NB4 (cell line): ENCODE results near the gene ASIC3.
A peak's percentile ranks its signal among the peaks of the same experiment; 100 is the strongest.

Experiments used
- DNase-seq: peaks from one replicate; pipeline ENCODE4 v3.0.0; 2010; ENCODE audit warnings: low read depth
- H3K4me3 ChIP-seq: one replicate; pipeline ENCODE4 v1.5.1; 2011; ENCODE audit warnings: mild to moderate bottlenecking, low read depth, low read length, moderate library complexity
- MYC ChIP-seq: IDR thresholded peaks from 2 replicates; pipeline ENCODE4 v1.6.1; 2011; ENCODE audit warnings: low read depth, low read length
- POLR2A ChIP-seq: IDR thresholded peaks from 2 replicates; pipeline ENCODE4 v1.6.1; 2011; ENCODE audit warnings: mild to moderate bottlenecking; ENCODE audit not compliant: insufficient read length; ENCODE audit errors: extremely low read depth
- TF ChIP-seq, protein P1 (sequence below): IDR thresholded peaks from 2 replicates; pipeline ENCODE4 v1.6.1; 2011; ENCODE audit warnings: low read depth, low read length
- TF ChIP-seq, protein P2 (sequence below): IDR thresholded peaks from one replicate; pipeline ENCODE4 v1.5.1; 2012; ENCODE audit warnings: low read depth, low read length

ASIC3 gene

DNA sequence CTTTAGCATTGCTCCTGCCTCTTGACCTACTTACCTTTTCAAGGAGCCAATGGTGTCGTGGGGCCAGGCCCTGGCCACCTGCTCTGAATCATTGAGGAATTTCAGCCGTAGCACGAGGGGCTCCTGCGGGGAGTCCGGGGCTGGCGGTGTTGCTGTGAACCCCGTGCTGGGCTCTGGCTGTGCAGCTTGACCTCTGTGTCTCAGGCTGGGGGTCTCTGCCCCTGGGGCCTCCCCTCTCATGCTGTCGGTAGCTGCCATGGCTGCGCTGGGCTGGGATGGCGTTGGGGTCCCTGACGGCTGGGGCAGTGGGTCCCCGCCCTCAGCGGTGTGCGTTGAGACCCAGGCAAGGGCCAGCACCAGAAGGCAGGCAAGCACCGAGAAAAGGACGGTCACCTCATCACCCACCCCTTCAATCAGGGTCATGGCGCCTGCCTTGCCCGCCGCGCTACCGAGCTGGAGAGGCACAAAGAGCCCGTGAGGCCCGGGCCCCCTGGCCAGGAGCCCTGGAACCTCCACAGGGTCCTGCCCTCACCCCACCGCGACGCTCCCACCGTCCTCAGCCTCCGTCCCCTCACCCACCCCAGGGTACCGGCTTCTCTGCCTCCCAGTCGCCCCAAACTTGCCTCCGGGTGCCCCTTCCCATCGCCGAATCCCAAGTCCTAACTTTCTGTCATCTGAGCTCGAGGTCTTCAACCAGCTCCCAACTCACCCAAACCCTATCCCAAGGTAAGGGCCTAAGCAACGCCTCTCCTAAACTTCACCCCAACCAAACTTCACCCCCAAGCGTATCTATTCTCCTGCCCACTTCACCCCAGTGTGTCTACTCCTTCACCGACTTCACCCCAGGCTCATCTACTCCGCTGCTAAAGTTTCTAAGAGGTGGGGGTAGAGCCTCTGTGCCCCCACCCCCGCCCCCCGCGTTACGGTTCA lies 34.1 kb downstream of the ASIC3 start:
- no peak for DNase-seq
- peak overlapping the region; percentile 60 for H3K4me3 ChIP-seq
- TF ChIP-seq MYC (no peak), POLR2A (no peak)
- TF ChIP-seq, protein P1, sequence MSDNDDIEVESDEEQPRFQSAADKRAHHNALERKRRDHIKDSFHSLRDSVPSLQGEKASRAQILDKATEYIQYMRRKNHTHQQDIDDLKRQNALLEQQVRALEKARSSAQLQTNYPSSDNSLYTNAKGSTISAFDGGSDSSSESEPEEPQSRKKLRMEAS: no peak
- TF ChIP-seq, protein P2, sequence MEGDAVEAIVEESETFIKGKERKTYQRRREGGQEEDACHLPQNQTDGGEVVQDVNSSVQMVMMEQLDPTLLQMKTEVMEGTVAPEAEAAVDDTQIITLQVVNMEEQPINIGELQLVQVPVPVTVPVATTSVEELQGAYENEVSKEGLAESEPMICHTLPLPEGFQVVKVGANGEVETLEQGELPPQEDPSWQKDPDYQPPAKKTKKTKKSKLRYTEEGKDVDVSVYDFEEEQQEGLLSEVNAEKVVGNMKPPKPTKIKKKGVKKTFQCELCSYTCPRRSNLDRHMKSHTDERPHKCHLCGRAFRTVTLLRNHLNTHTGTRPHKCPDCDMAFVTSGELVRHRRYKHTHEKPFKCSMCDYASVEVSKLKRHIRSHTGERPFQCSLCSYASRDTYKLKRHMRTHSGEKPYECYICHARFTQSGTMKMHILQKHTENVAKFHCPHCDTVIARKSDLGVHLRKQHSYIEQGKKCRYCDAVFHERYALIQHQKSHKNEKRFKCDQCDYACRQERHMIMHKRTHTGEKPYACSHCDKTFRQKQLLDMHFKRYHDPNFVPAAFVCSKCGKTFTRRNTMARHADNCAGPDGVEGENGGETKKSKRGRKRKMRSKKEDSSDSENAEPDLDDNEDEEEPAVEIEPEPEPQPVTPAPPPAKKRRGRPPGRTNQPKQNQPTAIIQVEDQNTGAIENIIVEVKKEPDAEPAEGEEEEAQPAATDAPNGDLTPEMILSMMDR: no peak

DNA sequence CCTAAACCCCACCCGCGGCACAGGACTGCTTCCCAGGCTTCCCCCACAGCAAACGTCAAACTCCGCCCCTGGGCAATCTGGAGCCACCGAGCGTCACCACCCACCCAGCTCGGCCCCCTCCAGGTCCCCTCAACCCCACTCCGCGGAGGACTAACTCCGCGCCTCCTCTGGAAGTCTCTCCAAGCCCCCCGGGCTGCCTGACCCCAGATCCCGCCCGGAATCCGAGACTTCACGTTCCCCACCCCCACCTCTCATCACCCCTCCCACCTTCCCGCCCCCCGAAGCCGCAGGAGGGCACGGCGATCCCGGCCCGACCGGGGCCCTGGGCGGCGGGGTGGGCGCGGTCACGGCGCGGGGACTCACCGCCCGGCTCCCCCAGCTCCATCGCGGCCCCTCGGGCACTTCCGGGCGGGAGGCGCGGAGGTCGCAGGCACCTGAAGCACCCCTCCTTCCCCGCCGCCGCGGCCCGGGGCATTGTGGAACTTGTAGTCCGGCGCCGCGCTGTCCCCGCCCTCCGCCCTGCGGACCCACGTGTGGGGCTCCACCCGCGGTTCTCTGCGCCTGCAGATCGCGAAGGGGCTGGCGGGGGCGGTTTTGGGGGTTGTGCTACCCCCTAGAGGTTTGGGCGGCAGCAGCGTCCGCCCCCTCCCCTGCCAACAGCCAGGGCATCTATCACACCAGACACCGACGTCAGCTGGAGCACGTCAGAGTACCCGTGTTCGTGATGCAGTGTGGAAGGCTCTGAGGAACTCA lies 34.9 kb downstream of the ASIC3 start, which contains the start of gene TMUB1:
Gene TMUB1 (minus strand): TSS at position 423 of the 753 bp plus-strand sequence. CDS start 930 bp downstream, outside the sequence.
- TF ChIP-seq, protein P1: peak; percentile 76
- TF ChIP-seq MYC (peak; percentile 72), POLR2A (peak; percentile 20)
- TF ChIP-seq, protein P2: no peak
- DNase-seq: peak; percentile 84

DNA sequence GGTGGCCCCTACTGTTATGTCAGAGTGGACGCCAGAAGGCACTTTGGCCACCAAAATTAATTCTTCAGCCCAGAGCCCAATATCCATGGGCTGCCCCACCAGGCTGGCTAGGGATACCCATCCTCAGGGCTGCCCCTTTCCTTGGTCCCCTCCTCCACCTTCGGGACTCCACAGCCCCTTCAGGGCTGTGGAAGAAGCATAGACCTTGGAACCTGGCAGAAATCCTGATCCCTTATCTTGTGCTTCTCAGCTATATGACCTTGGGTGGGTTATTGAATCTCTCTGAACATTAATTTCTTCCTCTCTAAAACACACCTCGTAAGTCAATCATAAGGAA lies 35.5 kb downstream of the ASIC3 start:
- DNase-seq: no peak
- peak overlapping the region; percentile 60 for H3K4me3 ChIP-seq
- TF ChIP-seq, protein P1: no peak
- TF ChIP-seq, protein P2: no peak
- TF ChIP-seq MYC (no peak), POLR2A (no peak)

More for the DNA sequence above, 34.9 kb downstream of the ASIC3 start, which contains the start of gene TMUB1:
- peak within 1 kb of the TSS; percentile 60 for H3K4me3 ChIP-seq

DNA sequence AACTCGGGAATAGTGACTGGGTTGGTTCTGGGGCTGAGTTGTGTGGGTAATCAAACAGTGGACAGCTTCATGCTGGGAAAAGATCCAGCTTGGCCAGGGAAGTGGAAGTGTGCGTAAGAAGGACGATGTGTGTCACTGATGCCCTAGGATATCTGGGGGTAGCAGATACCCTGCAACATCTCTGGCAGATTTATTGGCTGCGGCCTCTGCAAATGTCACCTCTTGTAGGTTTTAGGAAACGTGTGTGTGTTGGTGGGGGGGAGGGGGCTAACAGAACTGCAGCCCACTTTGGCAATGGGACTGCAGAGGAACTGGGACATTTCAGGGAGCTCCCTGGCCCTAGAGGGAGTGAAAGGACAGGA lies 37.0 kb downstream of the ASIC3 start:
- DNase-seq: no peak
- TF ChIP-seq, protein P1: no peak
- no peak for TF ChIP-seq POLR2A
- H3K4me3 ChIP-seq: peak overlapping the region; percentile 50

DNA sequence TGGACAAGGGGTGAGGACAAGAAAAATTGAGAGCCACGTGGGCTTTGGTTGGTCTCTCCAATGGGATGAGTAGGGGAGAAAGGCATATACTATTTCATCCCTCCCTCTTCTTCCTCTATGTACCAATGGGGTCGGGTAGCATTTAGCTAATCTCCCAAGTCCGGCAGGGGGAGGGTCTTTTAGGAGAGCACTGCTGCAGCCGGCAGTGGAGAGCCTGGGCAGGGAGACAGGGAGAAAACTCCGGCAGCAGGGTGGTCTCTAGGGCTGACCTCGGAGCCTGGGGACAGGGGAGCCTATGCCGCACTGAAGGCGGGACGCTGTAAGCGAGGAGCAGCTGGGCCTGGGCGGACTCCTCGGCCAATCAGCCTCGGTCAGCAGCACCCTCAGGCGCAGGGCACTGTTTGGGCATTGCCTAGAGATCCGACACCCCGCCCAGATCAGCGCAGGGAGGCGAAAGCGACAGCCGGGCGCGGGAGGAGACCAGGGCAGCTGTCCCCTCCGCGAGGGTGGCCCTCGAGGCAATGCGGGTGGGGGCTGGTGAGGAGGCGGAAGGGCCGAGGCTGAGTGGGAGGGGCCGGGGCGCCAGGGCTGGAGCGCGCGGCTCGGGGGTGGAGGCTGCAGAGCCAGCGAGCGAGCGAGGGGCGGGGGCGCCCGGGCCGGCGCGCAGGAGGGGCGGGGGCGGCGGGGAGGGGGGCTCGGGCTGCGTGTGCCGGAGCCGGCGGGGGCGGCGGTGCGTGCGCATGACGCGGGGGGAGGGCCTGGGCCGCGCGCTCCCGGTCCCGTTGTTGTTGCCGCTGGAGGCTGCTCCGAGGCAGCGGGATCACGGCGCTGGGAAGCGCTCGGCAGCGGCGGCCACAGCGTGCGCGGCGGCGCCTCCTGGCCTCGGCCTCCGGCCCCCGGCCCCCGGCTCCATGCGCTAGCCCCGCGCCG lies 37.6 kb downstream of the ASIC3 start, which contains the start of gene AGAP3:
Gene AGAP3 (plus strand): TSS at position 785 of the 930 bp plus-strand sequence. CDS start 267 bp downstream, outside the sequence.
- H3K4me3 ChIP-seq: peak within 1 kb of the TSS; percentile 63
- DNase-seq: peak; percentile 92
- peak; percentile 92 for TF ChIP-seq POLR2A
- TF ChIP-seq, protein P2: no peak
- TF ChIP-seq, protein P1: peak; percentile 50
- peak; percentile 79 for TF ChIP-seq MYC
